Suprapubic skin (tissue), 3 donors: ENCODE data around the gene HTRA2.

Source experiments
- POLR2A ChIP-seq, 2 donors: fragments of 450-650 bp; IDR thresholded peaks; one replicate each; pipeline ENCODE4 v1.6.1; 2017; ENCODE audit warnings: antibody characterized with exemption in 2 of 2, mild to moderate bottlenecking in 2 of 2, moderate library complexity in 2 of 2
- TF ChIP-seq, protein P1 (sequence below), 2 donors: fragments of 200-600 bp in 1 of 2; fragments of 450-650 bp in 1 of 2; sonication (generic) in 1 of 2; IDR thresholded peaks; one replicate each; pipeline ENCODE4 v1.5.1; 2016 to 2019; ENCODE audit warnings: antibody characterized with exemption in 2 of 2, mild to moderate bottlenecking in 1 of 2, moderate library complexity in 1 of 2

- TF ChIP-seq, protein P1, sequence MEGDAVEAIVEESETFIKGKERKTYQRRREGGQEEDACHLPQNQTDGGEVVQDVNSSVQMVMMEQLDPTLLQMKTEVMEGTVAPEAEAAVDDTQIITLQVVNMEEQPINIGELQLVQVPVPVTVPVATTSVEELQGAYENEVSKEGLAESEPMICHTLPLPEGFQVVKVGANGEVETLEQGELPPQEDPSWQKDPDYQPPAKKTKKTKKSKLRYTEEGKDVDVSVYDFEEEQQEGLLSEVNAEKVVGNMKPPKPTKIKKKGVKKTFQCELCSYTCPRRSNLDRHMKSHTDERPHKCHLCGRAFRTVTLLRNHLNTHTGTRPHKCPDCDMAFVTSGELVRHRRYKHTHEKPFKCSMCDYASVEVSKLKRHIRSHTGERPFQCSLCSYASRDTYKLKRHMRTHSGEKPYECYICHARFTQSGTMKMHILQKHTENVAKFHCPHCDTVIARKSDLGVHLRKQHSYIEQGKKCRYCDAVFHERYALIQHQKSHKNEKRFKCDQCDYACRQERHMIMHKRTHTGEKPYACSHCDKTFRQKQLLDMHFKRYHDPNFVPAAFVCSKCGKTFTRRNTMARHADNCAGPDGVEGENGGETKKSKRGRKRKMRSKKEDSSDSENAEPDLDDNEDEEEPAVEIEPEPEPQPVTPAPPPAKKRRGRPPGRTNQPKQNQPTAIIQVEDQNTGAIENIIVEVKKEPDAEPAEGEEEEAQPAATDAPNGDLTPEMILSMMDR (IDR thresholded peaks at IDR 0.05): no peak
- no peak for TF ChIP-seq POLR2A (IDR thresholded peaks at IDR 0.05)
Measured at GRCh38 chr2:74560591-74560990, 30.9 kb downstream of the HTRA2 start.
